ENCODE measurements around the gene OR10H3. TPM values are rescaled to one million over a fixed set of nuclear protein-coding genes. Genes with fewer than 3 reads are reported as not detected.

OR10H3 gene
- total RNA-seq, 4 donors from 2014 or later = not detected

DNA sequence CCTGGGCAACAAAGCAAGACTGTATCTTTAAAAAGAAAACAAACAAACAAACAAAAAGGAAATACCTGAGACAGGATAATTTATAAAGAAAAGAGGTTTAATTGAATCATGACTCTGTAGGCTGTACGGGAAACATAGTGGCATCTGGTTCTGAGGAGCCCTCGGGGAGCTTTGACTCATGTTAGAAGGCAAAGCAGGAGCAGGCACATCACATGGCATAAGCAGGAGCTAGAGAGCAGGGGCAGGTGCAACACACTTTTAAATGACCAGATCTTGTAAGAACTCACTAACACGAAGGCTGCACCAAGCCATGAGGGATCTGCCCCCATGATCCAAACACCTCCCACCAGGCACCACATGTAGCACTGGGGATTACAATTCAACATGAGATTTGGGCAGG is 23.1 kb upstream of the OR10H3 start:
- intact Hi-C loops (cut with DNase I; ENCODE audit: low total_unique reads) (no loop called here), in situ Hi-C loops (cut with MboI; ENCODE audit: low pct_ligation_motif_present in 1 of 4, low pct_unique_long_range_greater_than_20kb in 1 of 4, low sequenced_read_pairs in 3 of 4) (no loop called here)
- TF ChIP-seq POLR2A (IDR thresholded peaks at IDR 0.05) (no peak), POLR2AphosphoS5 (IDR thresholded peaks at IDR 0.05) (no peak), EP300 (IDR thresholded peaks at IDR 0.05; ENCODE audit: low read depth) (no peak)
- TF ChIP-seq, protein P1, sequence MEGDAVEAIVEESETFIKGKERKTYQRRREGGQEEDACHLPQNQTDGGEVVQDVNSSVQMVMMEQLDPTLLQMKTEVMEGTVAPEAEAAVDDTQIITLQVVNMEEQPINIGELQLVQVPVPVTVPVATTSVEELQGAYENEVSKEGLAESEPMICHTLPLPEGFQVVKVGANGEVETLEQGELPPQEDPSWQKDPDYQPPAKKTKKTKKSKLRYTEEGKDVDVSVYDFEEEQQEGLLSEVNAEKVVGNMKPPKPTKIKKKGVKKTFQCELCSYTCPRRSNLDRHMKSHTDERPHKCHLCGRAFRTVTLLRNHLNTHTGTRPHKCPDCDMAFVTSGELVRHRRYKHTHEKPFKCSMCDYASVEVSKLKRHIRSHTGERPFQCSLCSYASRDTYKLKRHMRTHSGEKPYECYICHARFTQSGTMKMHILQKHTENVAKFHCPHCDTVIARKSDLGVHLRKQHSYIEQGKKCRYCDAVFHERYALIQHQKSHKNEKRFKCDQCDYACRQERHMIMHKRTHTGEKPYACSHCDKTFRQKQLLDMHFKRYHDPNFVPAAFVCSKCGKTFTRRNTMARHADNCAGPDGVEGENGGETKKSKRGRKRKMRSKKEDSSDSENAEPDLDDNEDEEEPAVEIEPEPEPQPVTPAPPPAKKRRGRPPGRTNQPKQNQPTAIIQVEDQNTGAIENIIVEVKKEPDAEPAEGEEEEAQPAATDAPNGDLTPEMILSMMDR (IDR thresholded peaks at IDR 0.05) = no peak
- WGBS, 2 donors (ENCODE audit: low coverage in 1 of 2) = 55% methylated on average over 3 of the region's 3 CpGs; no CpG with 5 or more reads in 1 of the 2 donors
- H3K4me3 ChIP-seq = no peak overlapping the region
- H3K36me3 ChIP-seq = no peaks in the 10 kb centered on the region
- no peak overlapping the region for H3K27ac ChIP-seq
- no peaks in the 10 kb centered on the region for H3K27me3 ChIP-seq
- no peak for DNase-seq
- H3K9me3 ChIP-seq = no peaks in the 10 kb centered on the region
- peaks cover 0 to 9% (median 3%) of the 10 kb centered on the region in 4 donors for H3K4me1 ChIP-seq

DNA sequence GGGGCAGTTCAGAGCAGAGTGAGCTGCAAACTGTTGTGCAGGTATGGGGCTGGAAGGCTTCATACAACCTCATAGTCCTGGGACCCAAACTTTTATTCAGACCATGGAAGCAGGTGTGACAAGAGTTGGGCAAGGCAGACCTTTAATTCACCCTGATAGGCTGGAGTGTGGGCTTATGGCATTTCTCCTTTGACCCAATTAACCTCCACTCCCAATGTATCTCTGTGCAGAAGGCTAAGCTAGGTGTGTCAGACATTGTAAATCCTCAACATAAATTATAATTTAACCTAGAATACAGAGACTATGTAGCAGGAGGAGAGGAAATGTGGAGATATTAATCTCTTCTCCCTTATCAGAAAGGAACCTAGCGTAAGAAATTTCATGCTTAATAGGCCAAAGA is 22.1 kb upstream of the OR10H3 start:
- H3K36me3 ChIP-seq = no peaks in the 10 kb centered on the region
- no peaks in the 10 kb centered on the region for H3K9me3 ChIP-seq
- TF ChIP-seq, protein P1 (IDR thresholded peaks at IDR 0.05) = no peak
- TF ChIP-seq POLR2AphosphoS5 (IDR thresholded peaks at IDR 0.05) (no peak), POLR2A (IDR thresholded peaks at IDR 0.05) (no peak), EP300 (IDR thresholded peaks at IDR 0.05; ENCODE audit: low read depth) (no peak)
- peaks cover under 1% of the 10 kb centered on the region for H3K27me3 ChIP-seq
- in situ Hi-C loops (cut with MboI; ENCODE audit: low pct_ligation_motif_present in 1 of 4, low pct_unique_long_range_greater_than_20kb in 1 of 4, low sequenced_read_pairs in 3 of 4) = no loop called here
- H3K4me3 ChIP-seq = no peak overlapping the region
- 50 to 63% methylated on average over 1 of the region's 1 CpG for WGBS, 2 donors (ENCODE audit: low coverage in 1 of 2)
- H3K4me1 ChIP-seq = peaks cover 0 to 9% (median 3%) of the 10 kb centered on the region in 4 donors
- peak overlapping the region in 3 of 4 donors; percentile 34 to 60 (median 45) for H3K27ac ChIP-seq
- DNase-seq = no peak
- intact Hi-C loops (cut with DNase I; ENCODE audit: low total_unique reads) = no loop called here

DNA sequence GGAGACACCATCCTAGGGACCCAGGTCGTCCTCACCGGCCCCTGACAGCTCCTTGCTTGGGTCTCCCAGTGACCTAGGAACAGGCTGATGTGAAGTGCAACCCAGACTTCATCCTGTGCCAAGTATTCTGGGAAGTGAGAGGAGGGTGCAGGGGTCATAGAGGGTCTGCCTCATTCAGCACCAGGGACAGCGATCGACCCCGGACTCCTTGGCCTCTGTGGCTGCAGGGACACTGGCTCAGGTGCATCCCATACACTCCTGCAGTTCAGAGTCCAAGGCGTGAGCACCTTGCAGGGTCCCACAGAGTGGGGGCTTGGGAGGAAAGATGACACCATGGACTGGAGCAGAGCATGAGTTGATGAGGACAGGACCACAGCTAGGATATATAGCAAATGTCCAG is 20.0 kb upstream of the OR10H3 start:
- in situ Hi-C loops (cut with MboI; ENCODE audit: low pct_ligation_motif_present in 1 of 4, low pct_unique_long_range_greater_than_20kb in 1 of 4, low sequenced_read_pairs in 3 of 4) (no loop called here), intact Hi-C loops (cut with DNase I; ENCODE audit: low total_unique reads) (no loop called here)
- no peak for DNase-seq
- Histone ChIP-seq H3K9me3 (no peaks in the 10 kb centered on the region), H3K27me3 (peaks cover 11% of the 10 kb centered on the region), H3K4me1 (peaks cover 0 to 9% (median 3%) of the 10 kb centered on the region in 4 donors), H3K36me3 (no peaks in the 10 kb centered on the region), H3K4me3 (no peak overlapping the region), H3K27ac (no peak overlapping the region)
- 55% methylated on average over 4 of the region's 6 CpGs; no CpG with 5 or more reads in 1 of the 2 donors for WGBS, 2 donors (ENCODE audit: low coverage in 1 of 2)
- TF ChIP-seq POLR2A (IDR thresholded peaks at IDR 0.05) (no peak), POLR2AphosphoS5 (IDR thresholded peaks at IDR 0.05) (no peak), EP300 (IDR thresholded peaks at IDR 0.05; ENCODE audit: low read depth) (no peak)
- TF ChIP-seq, protein P1 (IDR thresholded peaks at IDR 0.05) = no peak

DNA sequence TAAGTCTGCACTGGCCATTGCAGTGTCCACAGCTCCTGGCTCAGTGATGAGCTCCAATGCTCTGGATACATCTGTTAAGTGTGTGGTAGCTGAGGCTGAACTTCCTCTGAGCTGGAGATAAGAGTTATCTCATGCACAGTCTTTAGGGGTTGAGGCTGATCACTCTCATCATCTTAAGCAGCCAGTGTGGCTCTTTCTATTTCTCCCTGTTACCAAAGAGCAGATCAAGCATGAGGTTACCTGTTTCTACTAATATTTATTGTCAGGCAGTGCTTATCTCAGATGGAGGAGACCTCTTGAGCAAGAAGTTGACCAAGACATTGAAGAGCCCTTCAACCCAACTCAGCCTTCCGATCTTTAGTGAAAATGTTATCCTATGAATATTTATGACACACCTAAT is 16.5 kb upstream of the OR10H3 start:
- Histone ChIP-seq H3K27ac (no peak overlapping the region), H3K4me1 (peaks cover 0 to 4% (median 1%) of the 10 kb centered on the region in 4 donors), H3K9me3 (no peaks in the 10 kb centered on the region), H3K36me3 (no peaks in the 10 kb centered on the region), H3K4me3 (no peak overlapping the region), H3K27me3 (peaks cover 45% of the 10 kb centered on the region)
- WGBS, 2 donors (ENCODE audit: low coverage in 1 of 2) = 83% methylated on average over 1 of the region's 1 CpG; no CpG with 5 or more reads in 1 of the 2 donors
- TF ChIP-seq POLR2AphosphoS5 (IDR thresholded peaks at IDR 0.05) (no peak), EP300 (IDR thresholded peaks at IDR 0.05; ENCODE audit: low read depth) (no peak), POLR2A (IDR thresholded peaks at IDR 0.05) (no peak)
- TF ChIP-seq, protein P1 (IDR thresholded peaks at IDR 0.05) = no peak
- intact Hi-C loops (cut with DNase I; ENCODE audit: low total_unique reads) (no loop called here), in situ Hi-C loops (cut with MboI; ENCODE audit: low pct_ligation_motif_present in 1 of 4, low pct_unique_long_range_greater_than_20kb in 1 of 4, low sequenced_read_pairs in 3 of 4) (no loop called here)
- no peak for DNase-seq
